HepG2 (cell line): ENCODE results near the gene CADM1. TPM values are rescaled to one million over a fixed set of nuclear protein-coding genes. Genes with fewer than 3 reads are reported as not detected.

Experiments
- ARID4A ChIP-seq: sonication (generic); formaldehyde crosslinking; IDR thresholded peaks from 2 replicates; pipeline ENCODE4 v1.5.0; 2020; ENCODE audit warnings: mild to moderate bottlenecking, missing genetic modification reagents, borderline replicate concordance
- GABPA ChIP-seq, 2 experiments: IDR thresholded peaks; 2 replicates each; pipeline ENCODE4 v1.6.1; 2011 to 2016; ENCODE audit warnings: low read depth in 2 of 2, low read length in 1 of 2, missing biosample characterization in 1 of 2, missing genetic modification characterization in 1 of 2
- GABPB1 ChIP-seq: IDR thresholded peaks from 2 replicates; pipeline ENCODE4 v1.6.1; 2016; ENCODE audit warnings: mild to moderate bottlenecking, missing genetic modification reagents, moderate library complexity, missing compliant biosample characterization
- HDAC2 ChIP-seq: sonication (generic); formaldehyde crosslinking; IDR thresholded peaks from 2 replicates; pipeline ENCODE4 v1.4.0; 2020; ENCODE audit warnings: missing genetic modification reagents
- PRDM15 ChIP-seq: sonication (generic); formaldehyde crosslinking; IDR thresholded peaks from 2 replicates; pipeline ENCODE4 v1.4.0; 2020; ENCODE audit warnings: missing genetic modification reagents
- RNF2 ChIP-seq: fragments of 450-650 bp; conservative IDR thresholded peaks from 2 replicates; pipeline ENCODE4 v1.6.1; 2016; ENCODE audit warnings: low read depth
- SNAPC2 ChIP-seq: sonication (generic); formaldehyde crosslinking; IDR thresholded peaks from 2 replicates; pipeline ENCODE4 v1.8.1; 2022; ENCODE audit warnings: mild to moderate bottlenecking, missing genetic modification reagents
- THAP7 ChIP-seq: sonication (generic); formaldehyde crosslinking; IDR thresholded peaks from 2 replicates; pipeline ENCODE4 v1.8.1; 2023; ENCODE audit warnings: mild to moderate bottlenecking, missing genetic modification reagents
- ZGPAT ChIP-seq: IDR thresholded peaks from 2 replicates; pipeline ENCODE4 v1.6.1; 2016; ENCODE audit warnings: mild to moderate bottlenecking
- ZKSCAN1 ChIP-seq: fragments of 150-350 bp; IDR thresholded peaks from 2 replicates; pipeline ENCODE4 v1.6.1; 2014; ENCODE audit warnings: low read length
- ZNF350 ChIP-seq: sonication (generic); formaldehyde crosslinking; IDR thresholded peaks from 2 replicates; pipeline ENCODE4 v1.4.0; 2020; ENCODE audit warnings: mild to moderate bottlenecking, low read depth, missing genetic modification reagents, borderline replicate concordance
- polyA plus RNA-seq, 8 experiments: library from polyadenylated mRNA; depleted of rRNA in 3 of 8; stranded (reverse) in 7 of 8; unstranded in 1 of 8; fragments of >200 nt; fragmentation: Illumina TruSeq in 4 of 8; extraction: Trizol in 4 of 8; gene quantifications; 2 replicates each; pipeline versions ENCODE4 v1.2.1 to v1.2.3, GENCODE V29; 2011 to 2016; ENCODE audit warnings: low read depth in 4 of 8, missing spikeins in 1 of 8, mixed read lengths in 1 of 8; ENCODE audit not compliant: insufficient read depth in 1 of 8
- total RNA-seq, 5 experiments: library from RNA; depleted of rRNA; stranded (reverse); fragments of >200 nt; fragmentation: Illumina TruSeq; extraction: Trizol; gene quantifications; 2 replicates each; pipeline ENCODE4 v1.2.3, GENCODE V29; 2016; ENCODE audit warnings: low read depth in 1 of 5
- TF ChIP-seq, protein P1 (sequence below): sonication (generic); formaldehyde crosslinking; IDR thresholded peaks from 2 replicates; pipeline ENCODE4 v1.5.1; 2020; ENCODE audit warnings: missing genetic modification reagents, mild to moderate bottlenecking, borderline replicate concordance
- TF ChIP-seq, protein P2 (sequence below): fragments of 450-650 bp; IDR thresholded peaks from 2 replicates; pipeline ENCODE4 v1.6.1; 2016

CADM1 gene
- total and polyA plus RNA-seq, 2 of the 13 experiments (the other 11 are each of a cell fraction or from before 2014, with no cell fraction given) = 71.3 to 122 TPM

DNA sequence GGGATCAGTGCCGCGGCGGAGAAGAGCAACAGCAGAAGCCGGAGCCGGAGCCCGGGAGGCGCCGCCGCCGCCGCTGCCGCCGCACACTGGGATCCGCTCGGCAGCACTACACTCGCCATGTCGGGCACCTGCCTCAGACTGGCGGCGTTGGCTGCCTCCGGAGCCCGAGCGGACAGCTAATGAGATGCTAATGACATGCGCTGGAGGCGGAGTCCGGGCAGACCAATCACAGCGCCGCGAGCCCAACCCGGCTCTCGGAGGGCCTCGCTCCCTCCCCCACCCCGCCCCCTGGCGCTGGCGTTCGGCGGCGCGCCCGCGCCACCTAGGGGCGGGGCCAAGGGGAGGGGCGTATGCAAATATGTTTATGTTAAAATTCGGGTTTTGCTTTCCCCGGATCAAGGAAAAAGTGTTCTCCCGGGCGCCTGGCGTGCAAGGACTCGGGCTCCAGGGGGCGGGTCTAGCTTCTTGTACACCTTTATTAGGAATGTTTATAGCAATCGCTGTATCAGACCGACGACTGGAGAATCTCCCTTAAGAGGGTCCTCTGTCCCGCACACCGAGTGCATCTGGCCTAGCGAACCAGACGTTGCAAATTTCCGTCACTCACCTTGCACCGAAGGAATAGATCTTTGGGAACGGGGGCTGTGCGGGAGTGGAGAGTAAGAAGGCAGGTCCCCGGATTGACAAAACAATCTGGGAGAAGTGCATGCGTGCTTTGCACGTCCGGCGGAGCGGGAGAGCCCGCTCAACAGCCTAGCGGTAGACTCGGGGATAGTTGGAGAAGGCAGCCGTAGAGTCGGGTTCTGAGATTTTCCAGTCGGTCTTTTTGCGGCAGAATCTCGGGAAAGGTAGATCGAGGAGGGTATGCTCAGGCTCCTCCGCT, at the start of gene CADM1 (continued):
- TF ChIP-seq, protein P1, sequence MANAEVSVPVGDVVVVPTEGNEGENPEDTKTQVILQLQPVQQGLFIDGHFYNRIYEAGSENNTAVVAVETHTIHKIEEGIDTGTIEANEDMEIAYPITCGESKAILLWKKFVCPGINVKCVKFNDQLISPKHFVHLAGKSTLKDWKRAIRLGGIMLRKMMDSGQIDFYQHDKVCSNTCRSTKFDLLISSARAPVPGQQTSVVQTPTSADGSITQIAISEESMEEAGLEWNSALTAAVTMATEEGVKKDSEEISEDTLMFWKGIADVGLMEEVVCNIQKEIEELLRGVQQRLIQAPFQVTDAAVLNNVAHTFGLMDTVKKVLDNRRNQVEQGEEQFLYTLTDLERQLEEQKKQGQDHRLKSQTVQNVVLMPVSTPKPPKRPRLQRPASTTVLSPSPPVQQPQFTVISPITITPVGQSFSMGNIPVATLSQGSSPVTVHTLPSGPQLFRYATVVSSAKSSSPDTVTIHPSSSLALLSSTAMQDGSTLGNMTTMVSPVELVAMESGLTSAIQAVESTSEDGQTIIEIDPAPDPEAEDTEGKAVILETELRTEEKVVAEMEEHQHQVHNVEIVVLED (CRISPR knock-in tag) = peak; percentile 53
- TF ChIP-seq THAP7 (no peak), GABPB1 (peak; percentile 74; the same call in 1 of the 2 replicates), ARID4A (CRISPR knock-in tag) (peak; percentile 76; the same call in 1 of the 2 replicates), PRDM15 (peak; percentile 33; the same call in 1 of the 2 replicates), RNF2 (0 out of 2 replicates have a peak, but pooled peaks have one; percentile 39), ZNF350 (CRISPR knock-in tag) (peak; percentile 70), ZKSCAN1 (no peak), ZGPAT (CRISPR knock-in tag) (peak; percentile 53; the same call in 1 of the 2 replicates), HDAC2 (CRISPR knock-in tag) (no peak), SNAPC2 (CRISPR knock-in tag) (peak; percentile 99), GABPA (IDR thresholded peaks at IDR 0.05; ENCODE audit: low read depth, low read length) (no peak), GABPA (CRISPR knock-in tag; IDR thresholded peaks at IDR 0.05; ENCODE audit: low read depth) (0 out of 2 replicates have a peak, but pooled peaks have one; percentile 16)
- TF ChIP-seq, protein P2, sequence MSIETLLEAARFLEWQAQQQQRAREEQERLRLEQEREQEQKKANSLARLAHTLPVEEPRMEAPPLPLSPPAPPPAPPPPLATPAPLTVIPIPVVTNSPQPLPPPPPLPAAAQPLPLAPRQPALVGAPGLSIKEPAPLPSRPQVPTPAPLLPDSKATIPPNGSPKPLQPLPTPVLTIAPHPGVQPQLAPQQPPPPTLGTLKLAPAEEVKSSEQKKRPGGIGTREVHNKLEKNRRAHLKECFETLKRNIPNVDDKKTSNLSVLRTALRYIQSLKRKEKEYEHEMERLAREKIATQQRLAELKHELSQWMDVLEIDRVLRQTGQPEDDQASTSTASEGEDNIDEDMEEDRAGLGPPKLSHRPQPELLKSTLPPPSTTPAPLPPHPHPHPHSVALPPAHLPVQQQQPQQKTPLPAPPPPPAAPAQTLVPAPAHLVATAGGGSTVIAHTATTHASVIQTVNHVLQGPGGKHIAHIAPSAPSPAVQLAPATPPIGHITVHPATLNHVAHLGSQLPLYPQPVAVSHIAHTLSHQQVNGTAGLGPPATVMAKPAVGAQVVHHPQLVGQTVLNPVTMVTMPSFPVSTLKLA = no peak; the same call in 1 of the 2 replicates
